ENCODE results near the gene STIM2.
"Not testable (repeated sequence)": the region's sequence is repeated elsewhere in the genome, so short reads cannot be mapped to it uniquely, and the experiment has no call there.

DNA sequence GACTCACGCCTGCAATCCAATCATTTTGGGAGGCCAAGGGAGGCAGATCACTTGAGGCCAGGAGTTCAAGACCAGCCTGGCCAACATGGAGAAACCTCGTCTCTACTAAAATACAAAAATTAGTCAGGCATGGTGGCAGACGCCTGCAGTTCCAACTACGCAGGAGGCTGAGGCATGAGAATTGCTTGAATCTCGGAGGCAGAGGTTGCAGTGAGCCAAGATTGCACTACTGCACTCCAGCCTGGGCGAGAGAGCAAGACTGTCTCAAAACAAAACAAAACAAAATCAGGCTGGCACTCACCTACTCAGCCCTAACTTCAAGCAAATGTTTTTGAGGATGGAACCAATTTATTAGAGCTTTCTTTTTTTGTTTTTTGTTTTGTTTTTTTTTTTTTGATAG is 33.3 kb upstream of the STIM2 start:
- TF ChIP-seq POLR2AphosphoS5 (IDR thresholded peaks at IDR 0.05; ENCODE audit: borderline replicate concordance, low read depth, low read length); EZH2 (IDR thresholded peaks at IDR 0.05); FOXP2 (optimal IDR thresholded peaks at IDR 0.05; ENCODE audit: control extremely low read depth, extremely low read length, insufficient read depth): not testable (repeated sequence)

Data from SK-N-MC (cell line).